ENCODE data around the gene GLTP. TPM values are rescaled to one million over a fixed set of nuclear protein-coding genes. Genes with fewer than 3 reads are reported as not detected.

Gene GLTP
- total RNA-seq, 1 donor from 2014 or later: 27.1 TPM

DNA sequence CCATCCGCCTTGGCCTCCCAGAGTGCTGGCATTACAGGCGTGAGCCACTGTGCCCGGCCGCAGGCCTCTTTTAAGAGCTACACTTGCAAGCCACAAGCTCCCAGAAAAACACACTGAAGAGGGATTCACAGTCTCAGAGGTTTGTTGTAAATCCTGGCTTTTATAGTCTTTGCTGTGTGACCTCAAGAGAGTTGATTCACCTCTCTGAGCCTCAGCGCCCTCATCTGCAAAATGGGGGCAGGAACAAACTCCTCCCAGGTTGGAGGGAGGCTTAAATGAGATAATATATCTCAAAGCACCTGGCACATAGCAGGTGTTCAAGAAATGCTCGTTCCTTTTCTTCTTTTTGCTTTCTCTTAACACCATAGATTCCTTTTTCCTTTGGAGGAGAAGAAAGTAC, 15.8 kb upstream of the GLTP start:
- no peak overlapping the region for H3K27ac ChIP-seq (ENCODE audit: low read depth, low read length)
- Mint-ChIP-seq H3K27ac (ENCODE audit: unreplicated experiment) (no peak overlapping the region), H3K36me3 (ENCODE audit: low read depth, unreplicated experiment) (no peaks in the 10 kb centered on the region), H3K27me3 (ENCODE audit: low read depth, unreplicated experiment) (peaks cover 27% of the 10 kb centered on the region), H3K9me3 (ENCODE audit: unreplicated experiment) (no peaks in the 10 kb centered on the region), H3K4me1 (ENCODE audit: low read depth, unreplicated experiment) (no peaks in the 10 kb centered on the region), H3K4me3 (ENCODE audit: unreplicated experiment) (no peak overlapping the region)
- H3K4me3 ChIP-seq (ENCODE audit: insufficient read depth, low read depth, low read length): no peak overlapping the region
- no peaks in the 10 kb centered on the region for H3K27me3 ChIP-seq (ENCODE audit: insufficient read depth, low read length)
- no peak for DNase-seq (ENCODE audit: low read depth)
- no peak overlapping the region for H2AFZ ChIP-seq (ENCODE audit: low read depth, low read length)
- H3K36me3 ChIP-seq (ENCODE audit: insufficient read depth, low read length): no peaks in the 10 kb centered on the region
- no peaks in the 10 kb centered on the region for H3K9me3 ChIP-seq (ENCODE audit: insufficient read depth, low read depth, low read length)
- no peak overlapping the region for H3K9ac ChIP-seq (ENCODE audit: low read length)
- TF ChIP-seq EZH2 (IDR thresholded peaks at IDR 0.05; ENCODE audit: insufficient read depth, low read length): no peak
- TF ChIP-seq, protein P1, sequence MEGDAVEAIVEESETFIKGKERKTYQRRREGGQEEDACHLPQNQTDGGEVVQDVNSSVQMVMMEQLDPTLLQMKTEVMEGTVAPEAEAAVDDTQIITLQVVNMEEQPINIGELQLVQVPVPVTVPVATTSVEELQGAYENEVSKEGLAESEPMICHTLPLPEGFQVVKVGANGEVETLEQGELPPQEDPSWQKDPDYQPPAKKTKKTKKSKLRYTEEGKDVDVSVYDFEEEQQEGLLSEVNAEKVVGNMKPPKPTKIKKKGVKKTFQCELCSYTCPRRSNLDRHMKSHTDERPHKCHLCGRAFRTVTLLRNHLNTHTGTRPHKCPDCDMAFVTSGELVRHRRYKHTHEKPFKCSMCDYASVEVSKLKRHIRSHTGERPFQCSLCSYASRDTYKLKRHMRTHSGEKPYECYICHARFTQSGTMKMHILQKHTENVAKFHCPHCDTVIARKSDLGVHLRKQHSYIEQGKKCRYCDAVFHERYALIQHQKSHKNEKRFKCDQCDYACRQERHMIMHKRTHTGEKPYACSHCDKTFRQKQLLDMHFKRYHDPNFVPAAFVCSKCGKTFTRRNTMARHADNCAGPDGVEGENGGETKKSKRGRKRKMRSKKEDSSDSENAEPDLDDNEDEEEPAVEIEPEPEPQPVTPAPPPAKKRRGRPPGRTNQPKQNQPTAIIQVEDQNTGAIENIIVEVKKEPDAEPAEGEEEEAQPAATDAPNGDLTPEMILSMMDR (IDR thresholded peaks at IDR 0.05; ENCODE audit: insufficient read depth, low read depth, low read length): no peak
- FAIRE-seq: no peak
- no peak overlapping the region for H3K4me2 ChIP-seq (ENCODE audit: low read length)
- H3K79me2 ChIP-seq (ENCODE audit: insufficient read depth, low read length): peaks cover 18% of the 10 kb centered on the region
- H3K4me1 ChIP-seq (ENCODE audit: insufficient read depth, low read length): peaks cover 5% of the 10 kb centered on the region
- no peaks in the 10 kb centered on the region for H4K20me1 ChIP-seq (ENCODE audit: insufficient read depth, low read length)

DNA sequence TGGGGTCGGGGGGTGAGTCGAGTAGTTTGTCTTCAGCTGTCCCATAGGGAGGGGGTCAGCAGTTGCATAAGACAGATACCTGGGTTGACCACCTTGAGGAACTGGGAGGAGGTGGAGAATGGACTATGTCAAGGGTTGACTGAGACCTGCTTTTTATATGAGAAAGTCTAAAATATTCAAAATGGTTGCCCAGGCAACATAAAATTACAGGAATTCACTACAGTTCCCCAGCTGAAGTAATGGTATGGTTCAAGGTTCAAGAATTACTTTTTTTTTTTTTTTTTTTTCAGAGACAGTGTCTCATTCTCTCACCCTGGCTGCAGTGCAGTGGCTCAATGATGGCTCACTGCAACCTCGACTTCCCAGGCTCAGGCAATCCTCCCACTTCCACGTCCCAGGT, 14.6 kb upstream of the GLTP start:
- Histone ChIP-seq H3K4me1 (ENCODE audit: insufficient read depth, low read length) (peaks cover 3% of the 10 kb centered on the region), H4K20me1 (ENCODE audit: insufficient read depth, low read length) (no peaks in the 10 kb centered on the region), H2AFZ (ENCODE audit: low read depth, low read length) (no peak overlapping the region), H3K4me2 (ENCODE audit: low read length) (no peak overlapping the region), H3K27ac (ENCODE audit: low read depth, low read length) (no peak overlapping the region), H3K27me3 (ENCODE audit: insufficient read depth, low read length) (no peaks in the 10 kb centered on the region), H3K9me3 (ENCODE audit: insufficient read depth, low read depth, low read length) (no peaks in the 10 kb centered on the region), H3K79me2 (ENCODE audit: insufficient read depth, low read length) (peaks cover 5% of the 10 kb centered on the region), H3K4me3 (ENCODE audit: insufficient read depth, low read depth, low read length) (no peak overlapping the region), H3K36me3 (ENCODE audit: insufficient read depth, low read length) (no peaks in the 10 kb centered on the region), H3K9ac (ENCODE audit: low read length) (no peak overlapping the region)
- H3K4me3 Mint-ChIP-seq (ENCODE audit: unreplicated experiment): no peak overlapping the region
- no peak for FAIRE-seq
- no peak for TF ChIP-seq EZH2 (IDR thresholded peaks at IDR 0.05; ENCODE audit: insufficient read depth, low read length)
- TF ChIP-seq, protein P1 (IDR thresholded peaks at IDR 0.05; ENCODE audit: insufficient read depth, low read depth, low read length): no peak
- H3K9me3 Mint-ChIP-seq (ENCODE audit: unreplicated experiment): no peaks in the 10 kb centered on the region
- H3K4me1 Mint-ChIP-seq (ENCODE audit: low read depth, unreplicated experiment): no peaks in the 10 kb centered on the region
- no peak for DNase-seq (ENCODE audit: low read depth)
- no peaks in the 10 kb centered on the region for H3K36me3 Mint-ChIP-seq (ENCODE audit: low read depth, unreplicated experiment)
- H3K27me3 Mint-ChIP-seq (ENCODE audit: low read depth, unreplicated experiment): peaks cover 27% of the 10 kb centered on the region
- H3K27ac Mint-ChIP-seq (ENCODE audit: unreplicated experiment): no peak overlapping the region

DNA sequence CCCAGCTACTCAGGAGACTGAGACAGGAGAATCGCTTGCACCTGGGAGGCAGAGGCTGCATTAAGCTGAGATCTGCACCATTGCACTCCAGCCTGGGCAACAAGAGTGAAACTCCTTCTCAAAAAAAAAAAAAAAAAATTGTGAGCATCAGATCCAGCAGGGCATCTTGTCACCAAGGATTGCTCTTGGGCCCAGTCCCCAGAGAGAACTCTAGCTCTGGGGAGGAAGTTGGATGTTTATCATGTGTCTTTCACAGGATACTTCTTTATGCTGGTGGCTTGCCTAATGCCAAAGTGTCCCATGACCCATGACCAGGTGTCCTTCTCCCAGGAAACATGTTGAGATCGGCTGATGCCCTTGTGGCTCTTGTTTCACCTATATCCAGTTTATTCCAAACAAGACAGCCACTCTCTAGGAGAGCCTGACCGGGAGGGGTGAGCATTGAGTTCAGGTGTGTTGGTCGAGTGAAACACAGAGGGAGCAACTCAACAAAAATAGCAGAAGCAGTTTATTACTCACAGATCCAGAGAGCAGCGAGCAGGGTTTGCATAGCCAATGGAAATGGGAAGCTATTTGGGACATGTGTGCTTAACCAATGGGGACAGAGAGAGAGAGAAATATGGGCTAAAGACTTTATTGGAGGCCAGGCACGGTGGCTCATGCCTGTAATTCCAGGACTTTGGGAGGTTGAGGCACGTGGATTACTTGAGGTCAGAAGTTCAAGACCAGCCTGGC, 13.1 kb upstream of the GLTP start:
- no peaks in the 10 kb centered on the region for H3K9me3 Mint-ChIP-seq (ENCODE audit: unreplicated experiment)
- no peak overlapping the region for H2AFZ ChIP-seq (ENCODE audit: low read depth, low read length)
- H3K79me2 ChIP-seq (ENCODE audit: insufficient read depth, low read length): no peaks in the 10 kb centered on the region
- H3K9me3 ChIP-seq (ENCODE audit: insufficient read depth, low read depth, low read length): no peaks in the 10 kb centered on the region
- H3K36me3 ChIP-seq (ENCODE audit: insufficient read depth, low read length): no peaks in the 10 kb centered on the region
- FAIRE-seq (no peak), DNase-seq (ENCODE audit: low read depth) (no peak)
- no peak overlapping the region for H3K4me3 ChIP-seq (ENCODE audit: insufficient read depth, low read depth, low read length)
- no peak overlapping the region for H3K27ac Mint-ChIP-seq (ENCODE audit: unreplicated experiment)
- H3K36me3 Mint-ChIP-seq (ENCODE audit: low read depth, unreplicated experiment): no peaks in the 10 kb centered on the region
- H3K4me3 Mint-ChIP-seq (ENCODE audit: unreplicated experiment): no peak overlapping the region
- no peak overlapping the region for H3K4me2 ChIP-seq (ENCODE audit: low read length)
- no peaks in the 10 kb centered on the region for H3K4me1 Mint-ChIP-seq (ENCODE audit: low read depth, unreplicated experiment)
- TF ChIP-seq, protein P1 (IDR thresholded peaks at IDR 0.05; ENCODE audit: insufficient read depth, low read depth, low read length): no peak
- no peak for TF ChIP-seq EZH2 (IDR thresholded peaks at IDR 0.05; ENCODE audit: insufficient read depth, low read length)
- H3K27me3 ChIP-seq (ENCODE audit: insufficient read depth, low read length): no peaks in the 10 kb centered on the region
- H4K20me1 ChIP-seq (ENCODE audit: insufficient read depth, low read length): no peaks in the 10 kb centered on the region
- no peak overlapping the region for H3K9ac ChIP-seq (ENCODE audit: low read length)
- peaks cover 27% of the 10 kb centered on the region for H3K27me3 Mint-ChIP-seq (ENCODE audit: low read depth, unreplicated experiment)
- H3K4me1 ChIP-seq (ENCODE audit: insufficient read depth, low read length): peaks cover 16% of the 10 kb centered on the region
- no peak overlapping the region for H3K27ac ChIP-seq (ENCODE audit: low read depth, low read length)
